GM23338 (cell line): Measurements from ENCODE around the gene DNAH8. TPM values are rescaled to one million over a fixed set of nuclear protein-coding genes. Genes with fewer than 3 reads are reported as not detected.
A peak's percentile ranks its signal among the peaks of the same experiment; 100 is the strongest.

Experiments used
- ATAC-seq: fragments of 200-7000 bp; cut with Tn5 transposase; 3 replicates; pipeline ENCODE4 v1.9.1; 2020
- DNase-seq: peaks from one replicate; pipeline ENCODE4 v3.0.0-alpha.2; 2015; ENCODE audit warnings: low spot score
- H2AFZ ChIP-seq: fragments of 200-600 bp; sonication (generic); 2 replicates; pipeline ENCODE4 v1.8.0; 2016; ENCODE audit warnings: antibody characterized with exemption, mild to moderate bottlenecking, moderate library complexity
- H3F3A ChIP-seq: fragments of 200-600 bp; sonication (generic); replicated peaks from 2 replicates; pipeline ENCODE4 v1.8.0; 2017; ENCODE audit warnings: antibody characterized with exemption, mixed run types, low read depth
- H3K27ac ChIP-seq: fragments of 200-600 bp; sonication (generic); 2 replicates; pipeline ENCODE4 v1.6.1; 2016; ENCODE audit warnings: low read depth
- H3K27me3 ChIP-seq: fragments of 200-600 bp; sonication (generic); 2 replicates; pipeline ENCODE4 v1.8.0; 2016; ENCODE audit warnings: mild to moderate bottlenecking, mixed run types, moderate library complexity; ENCODE audit not compliant: insufficient read depth
- H3K36me3 ChIP-seq: fragments of 200-600 bp; sonication (generic); 2 replicates; pipeline ENCODE4 v1.8.0; 2016; ENCODE audit warnings: mild to moderate bottlenecking; ENCODE audit not compliant: insufficient read depth
- H3K4me1 ChIP-seq: fragments of 200-600 bp; sonication (generic); 2 replicates; pipeline ENCODE4 v1.8.0; 2016; ENCODE audit warnings: mild to moderate bottlenecking, moderate library complexity; ENCODE audit not compliant: insufficient read depth
- H3K4me2 ChIP-seq: fragments of 200-600 bp; sonication (generic); 2 replicates; pipeline ENCODE4 v1.7.1; 2017; ENCODE audit warnings: mixed run types
- H3K4me3 ChIP-seq: fragments of 200-600 bp; sonication (generic); 2 replicates; pipeline ENCODE4 v1.6.1; 2016; ENCODE audit warnings: mixed run types
- H3K79me2 ChIP-seq: fragments of 200-600 bp; sonication (generic); replicated peaks from 2 replicates; pipeline ENCODE4 v1.8.0; 2017; ENCODE audit warnings: mild to moderate bottlenecking; ENCODE audit not compliant: insufficient read depth
- H3K9me2 ChIP-seq: fragments of 200-600 bp; sonication (generic); 2 replicates; pipeline ENCODE4 v1.8.0; 2017; ENCODE audit not compliant: insufficient read depth
- H4K20me1 ChIP-seq: fragments of 200-600 bp; sonication (generic); replicated peaks from 2 replicates; pipeline ENCODE4 v1.8.0; 2017; ENCODE audit warnings: mild to moderate bottlenecking; ENCODE audit not compliant: insufficient read depth
- H3K27ac Mint-ChIP-seq: 2 replicates; pipeline ENCODE4 v1.8.0; 2020; ENCODE audit warnings: inconsistent platforms, mild to moderate bottlenecking, moderate library complexity, mixed read lengths
- H3K27me3 Mint-ChIP-seq: 3 replicates; pipeline ENCODE4 v1.8.0; 2022; ENCODE audit warnings: low read depth, mild to moderate bottlenecking, moderate library complexity, mixed read lengths, inconsistent platforms; ENCODE audit not compliant: insufficient read depth, poor library complexity
- H3K36me3 Mint-ChIP-seq: 3 replicates; pipeline ENCODE4 v1.8.0; 2021; ENCODE audit warnings: low read depth, mild to moderate bottlenecking, inconsistent platforms, moderate library complexity, mixed read lengths
- H3K4me1 Mint-ChIP-seq: 3 replicates; pipeline ENCODE4 v1.8.0; 2020; ENCODE audit warnings: mild to moderate bottlenecking, inconsistent platforms, mixed read lengths
- H3K4me3 Mint-ChIP-seq: 3 replicates; pipeline ENCODE4 v1.8.0; 2021; ENCODE audit warnings: moderate library complexity, mild to moderate bottlenecking, inconsistent platforms, mixed read lengths
- H3K9me3 Mint-ChIP-seq: 3 replicates; pipeline ENCODE4 v1.8.0; 2020; ENCODE audit warnings: moderate library complexity, mild to moderate bottlenecking, inconsistent platforms, mixed read lengths
- polyA plus RNA-seq: library from polyadenylated mRNA; unstranded; fragments of >200 nt; fragmentation: Nextera tagmentation; extraction: Ambion mirVana; gene quantifications from 2 replicates; pipeline ENCODE4 v1.2.1, GENCODE V29; 2016
- total RNA-seq: library from RNA; depleted of rRNA; stranded (reverse); fragments of >200 nt; shearing (Covaris generic); gene quantifications from 2 replicates; pipeline ENCODE4 v1.2.3, GENCODE V29; 2014
- TF ChIP-seq, protein P1 (sequence below), 2 experiments: fragments of 200-600 bp in 1 of 2; sonication (generic) in 1 of 2; conservative IDR thresholded peaks; 2 replicates each; pipeline versions ENCODE4 v1.5.1 to v1.6.1; 2016 to 2017; ENCODE audit warnings: antibody characterized with exemption in 2 of 2, low read depth in 2 of 2, mild to moderate bottlenecking in 2 of 2, moderate library complexity in 1 of 2
- TF ChIP-seq, protein P2 (sequence below): fragments of 250-450 bp; sonication (Bioruptor Pico); IDR thresholded peaks from 2 replicates; pipeline ENCODE4 v1.5.0; 2020; ENCODE audit warnings: mild to moderate bottlenecking, moderate library complexity

The DNAH8 gene
- total and polyA plus RNA-seq, 2 experiments from 2014 or later = 0.02 TPM; not detected in 1

DNA sequence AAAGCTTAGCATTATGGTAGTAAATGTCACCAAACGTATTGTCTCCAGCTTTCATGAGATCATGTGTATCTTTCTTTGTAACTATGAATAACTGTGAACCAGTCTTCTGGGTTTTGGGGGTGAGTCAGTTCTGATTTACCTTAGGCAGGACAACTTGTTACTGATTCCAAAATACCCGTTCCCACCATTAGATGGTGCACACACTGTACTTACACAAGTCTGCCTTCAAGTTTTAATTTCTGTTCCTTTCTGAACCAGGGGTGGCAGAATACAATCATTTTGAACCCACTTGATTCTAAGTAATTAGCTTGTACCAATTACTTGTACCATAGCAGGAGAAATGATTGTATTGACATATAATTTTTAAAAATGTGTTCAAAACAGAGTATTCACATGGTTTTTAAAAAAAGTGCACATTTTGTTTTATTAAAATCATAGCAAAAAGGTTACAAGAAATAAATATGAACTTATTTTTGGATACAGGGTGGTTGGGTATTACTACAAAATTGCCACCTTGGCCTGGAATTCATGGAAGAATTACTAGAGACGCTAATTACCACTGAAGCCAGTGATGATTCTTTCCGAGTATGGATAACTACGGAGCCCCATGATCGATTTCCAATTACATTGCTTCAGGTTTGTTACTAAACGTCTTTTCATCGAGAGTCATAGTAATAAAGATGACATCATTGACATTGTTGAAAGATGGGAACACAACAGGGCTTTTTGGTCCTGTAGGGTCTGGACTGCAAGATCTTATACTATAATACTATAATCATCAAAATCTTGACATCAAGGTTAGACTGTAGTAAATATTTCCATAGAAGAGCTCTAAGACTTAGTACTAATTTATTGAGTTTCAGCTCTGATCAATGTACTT, 258.3 kb downstream of the DNAH8 start:
- Mint-ChIP-seq H3K27me3 (peaks cover 3% of the 10 kb centered on the region), H3K9me3 (no peaks in the 10 kb centered on the region), H3K4me3 (no peak overlapping the region), H3K36me3 (no peaks in the 10 kb centered on the region), H3K4me1 (peaks cover 21% of the 10 kb centered on the region), H3K27ac (no peak overlapping the region)
- H3K36me3 ChIP-seq = no peaks in the 10 kb centered on the region
- peaks cover 17% of the 10 kb centered on the region for H3K4me1 ChIP-seq
- no peak overlapping the region for H3K4me2 ChIP-seq
- H3K79me2 ChIP-seq = no peaks in the 10 kb centered on the region
- no peak overlapping the region for H3K4me3 ChIP-seq
- no peaks in the 10 kb centered on the region for H3K27me3 ChIP-seq
- peak; percentile 62; the same call in 2 of the 3 replicates for ATAC-seq
- H3K9me2 ChIP-seq = no peaks in the 10 kb centered on the region
- H2AFZ ChIP-seq = no peak overlapping the region
- no peaks in the 10 kb centered on the region for H3F3A ChIP-seq
- DNase-seq = peak; percentile 77
- TF ChIP-seq, protein P1, sequence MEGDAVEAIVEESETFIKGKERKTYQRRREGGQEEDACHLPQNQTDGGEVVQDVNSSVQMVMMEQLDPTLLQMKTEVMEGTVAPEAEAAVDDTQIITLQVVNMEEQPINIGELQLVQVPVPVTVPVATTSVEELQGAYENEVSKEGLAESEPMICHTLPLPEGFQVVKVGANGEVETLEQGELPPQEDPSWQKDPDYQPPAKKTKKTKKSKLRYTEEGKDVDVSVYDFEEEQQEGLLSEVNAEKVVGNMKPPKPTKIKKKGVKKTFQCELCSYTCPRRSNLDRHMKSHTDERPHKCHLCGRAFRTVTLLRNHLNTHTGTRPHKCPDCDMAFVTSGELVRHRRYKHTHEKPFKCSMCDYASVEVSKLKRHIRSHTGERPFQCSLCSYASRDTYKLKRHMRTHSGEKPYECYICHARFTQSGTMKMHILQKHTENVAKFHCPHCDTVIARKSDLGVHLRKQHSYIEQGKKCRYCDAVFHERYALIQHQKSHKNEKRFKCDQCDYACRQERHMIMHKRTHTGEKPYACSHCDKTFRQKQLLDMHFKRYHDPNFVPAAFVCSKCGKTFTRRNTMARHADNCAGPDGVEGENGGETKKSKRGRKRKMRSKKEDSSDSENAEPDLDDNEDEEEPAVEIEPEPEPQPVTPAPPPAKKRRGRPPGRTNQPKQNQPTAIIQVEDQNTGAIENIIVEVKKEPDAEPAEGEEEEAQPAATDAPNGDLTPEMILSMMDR (conservative IDR thresholded peaks at IDR 0.05; ENCODE audit: low read depth in 2 of 2) = peak; percentile 67 to 72
- TF ChIP-seq, protein P2, sequence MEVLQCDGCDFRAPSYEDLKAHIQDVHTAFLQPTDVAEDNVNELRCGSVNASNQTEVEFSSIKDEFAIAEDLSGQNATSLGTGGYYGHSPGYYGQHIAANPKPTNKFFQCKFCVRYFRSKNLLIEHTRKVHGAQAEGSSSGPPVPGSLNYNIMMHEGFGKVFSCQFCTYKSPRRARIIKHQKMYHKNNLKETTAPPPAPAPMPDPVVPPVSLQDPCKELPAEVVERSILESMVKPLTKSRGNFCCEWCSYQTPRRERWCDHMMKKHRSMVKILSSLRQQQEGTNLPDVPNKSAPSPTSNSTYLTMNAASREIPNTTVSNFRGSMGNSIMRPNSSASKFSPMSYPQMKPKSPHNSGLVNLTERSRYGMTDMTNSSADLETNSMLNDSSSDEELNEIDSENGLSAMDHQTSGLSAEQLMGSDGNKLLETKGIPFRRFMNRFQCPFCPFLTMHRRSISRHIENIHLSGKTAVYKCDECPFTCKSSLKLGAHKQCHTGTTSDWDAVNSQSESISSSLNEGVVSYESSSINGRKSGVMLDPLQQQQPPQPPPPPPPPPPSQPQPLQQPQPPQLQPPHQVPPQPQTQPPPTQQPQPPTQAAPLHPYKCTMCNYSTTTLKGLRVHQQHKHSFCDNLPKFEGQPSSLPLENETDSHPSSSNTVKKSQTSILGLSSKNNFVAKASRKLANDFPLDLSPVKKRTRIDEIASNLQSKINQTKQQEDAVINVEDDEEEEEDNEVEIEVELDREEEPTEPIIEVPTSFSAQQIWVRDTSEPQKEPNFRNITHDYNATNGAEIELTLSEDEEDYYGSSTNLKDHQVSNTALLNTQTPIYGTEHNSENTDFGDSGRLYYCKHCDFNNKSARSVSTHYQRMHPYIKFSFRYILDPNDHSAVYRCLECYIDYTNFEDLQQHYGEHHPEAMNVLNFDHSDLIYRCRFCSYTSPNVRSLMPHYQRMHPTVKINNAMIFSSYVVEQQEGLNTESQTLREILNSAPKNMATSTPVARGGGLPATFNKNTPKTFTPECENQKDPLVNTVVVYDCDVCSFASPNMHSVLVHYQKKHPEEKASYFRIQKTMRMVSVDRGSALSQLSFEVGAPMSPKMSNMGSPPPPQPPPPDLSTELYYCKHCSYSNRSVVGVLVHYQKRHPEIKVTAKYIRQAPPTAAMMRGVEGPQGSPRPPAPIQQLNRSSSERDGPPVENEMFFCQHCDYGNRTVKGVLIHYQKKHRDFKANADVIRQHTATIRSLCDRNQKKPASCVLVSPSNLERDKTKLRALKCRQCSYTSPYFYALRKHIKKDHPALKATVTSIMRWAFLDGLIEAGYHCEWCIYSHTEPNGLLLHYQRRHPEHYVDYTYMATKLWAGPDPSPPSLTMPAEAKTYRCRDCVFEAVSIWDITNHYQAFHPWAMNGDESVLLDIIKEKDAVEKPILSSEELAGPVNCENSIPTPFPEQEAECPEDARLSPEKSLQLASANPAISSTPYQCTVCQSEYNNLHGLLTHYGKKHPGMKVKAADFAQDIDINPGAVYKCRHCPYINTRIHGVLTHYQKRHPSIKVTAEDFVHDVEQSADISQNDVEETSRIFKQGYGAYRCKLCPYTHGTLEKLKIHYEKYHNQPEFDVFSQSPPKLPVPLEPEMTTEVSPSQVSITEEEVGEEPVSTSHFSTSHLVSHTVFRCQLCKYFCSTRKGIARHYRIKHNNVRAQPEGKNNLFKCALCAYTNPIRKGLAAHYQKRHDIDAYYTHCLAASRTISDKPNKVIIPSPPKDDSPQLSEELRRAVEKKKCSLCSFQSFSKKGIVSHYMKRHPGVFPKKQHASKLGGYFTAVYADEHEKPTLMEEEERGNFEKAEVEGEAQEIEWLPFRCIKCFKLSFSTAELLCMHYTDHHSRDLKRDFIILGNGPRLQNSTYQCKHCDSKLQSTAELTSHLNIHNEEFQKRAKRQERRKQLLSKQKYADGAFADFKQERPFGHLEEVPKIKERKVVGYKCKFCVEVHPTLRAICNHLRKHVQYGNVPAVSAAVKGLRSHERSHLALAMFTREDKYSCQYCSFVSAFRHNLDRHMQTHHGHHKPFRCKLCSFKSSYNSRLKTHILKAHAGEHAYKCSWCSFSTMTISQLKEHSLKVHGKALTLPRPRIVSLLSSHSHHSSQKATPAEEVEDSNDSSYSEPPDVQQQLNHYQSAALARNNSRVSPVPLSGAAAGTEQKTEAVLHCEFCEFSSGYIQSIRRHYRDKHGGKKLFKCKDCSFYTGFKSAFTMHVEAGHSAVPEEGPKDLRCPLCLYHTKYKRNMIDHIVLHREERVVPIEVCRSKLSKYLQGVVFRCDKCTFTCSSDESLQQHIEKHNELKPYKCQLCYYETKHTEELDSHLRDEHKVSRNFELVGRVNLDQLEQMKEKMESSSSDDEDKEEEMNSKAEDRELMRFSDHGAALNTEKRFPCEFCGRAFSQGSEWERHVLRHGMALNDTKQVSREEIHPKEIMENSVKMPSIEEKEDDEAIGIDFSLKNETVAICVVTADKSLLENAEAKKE (CRISPR knock-in tag) = no peak
- no peaks in the 10 kb centered on the region for H4K20me1 ChIP-seq
- H3K27ac ChIP-seq = no peak overlapping the region
